ENCODE results near the gene JAML.

DNA sequence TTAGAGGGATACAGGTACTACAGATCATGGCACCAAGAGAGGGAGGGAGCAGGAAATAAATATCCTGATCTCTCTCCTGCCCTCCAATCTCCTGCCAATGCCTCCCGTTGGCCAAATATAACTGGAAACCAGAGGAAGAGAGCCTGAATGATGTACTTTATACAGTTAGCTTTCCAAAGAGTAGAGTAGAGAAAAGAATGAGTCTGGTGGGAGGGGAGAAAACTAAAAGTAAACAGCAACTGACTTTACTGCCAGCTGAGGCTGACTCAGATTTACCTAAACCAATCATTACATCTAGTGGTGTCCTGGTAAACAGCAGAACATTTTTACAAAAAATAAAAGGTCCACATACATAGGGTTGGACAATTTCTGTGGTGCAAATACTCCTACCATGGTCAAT, 22.2 kb upstream of the JAML start:
- TF ChIP-seq POLR2A (IDR thresholded peaks at IDR 0.05; ENCODE audit: low read length) (no peak), GATA1 (IDR thresholded peaks at IDR 0.05; ENCODE audit: low read depth, low read length) (no peak)

All from erythroblast (primary cell).